A673 (cell line): ENCODE results near the gene ELP4. TPM values are rescaled to one million over a fixed set of nuclear protein-coding genes. Genes with fewer than 3 reads are reported as not detected.

Source experiments
- BruUV-seq: library from RNA; stranded (reverse); fragments of 400-500 nt; replicated peaks from 2 replicates; lab custom pipeline; 2021; lab: Mats Ljungman, UMichigan
- CTCF ChIA-PET: fragments of 300-600 bp; sonication (Branson Sonifier 250); formaldehyde crosslinking; loops from one replicate; lab custom pipeline; 2022; ENCODE audit warnings: antibody characterized with exemption; lab: Charles Lee
- POLR2A ChIA-PET: fragments of 300-600 bp; sonication (Branson Sonifier 250); formaldehyde crosslinking; loops from one replicate; lab custom pipeline; 2022; ENCODE audit warnings: antibody characterized with exemption; ENCODE audit not compliant: low non-redundant PET; lab: Charles Lee
- DNase-seq: peaks from one replicate; pipeline ENCODE4 v3.0.0-alpha.2; 2015; ENCODE audit warnings: low spot score
- H3K27ac ChIP-seq: fragments of 200-600 bp; sonication (generic); 2 replicates; pipeline ENCODE4 v1.5.1; 2016; ENCODE audit warnings: mixed run types, low read depth, mild to moderate bottlenecking, mixed read lengths, antibody characterized with exemption, low read length; ENCODE audit not compliant: poor library complexity, severe bottlenecking
- H3K27me3 ChIP-seq: fragments of 200-600 bp; sonication (generic); replicated peaks from 2 replicates; pipeline ENCODE4 v1.6.1; 2017; ENCODE audit warnings: mixed run types, low read depth, mild to moderate bottlenecking, mixed read lengths, antibody characterized with exemption, low read length; ENCODE audit not compliant: insufficient read depth, poor library complexity
- H3K36me3 ChIP-seq: fragments of 200-600 bp; sonication (generic); 2 replicates; pipeline ENCODE4 v1.6.1; 2016; ENCODE audit warnings: mixed run types, mild to moderate bottlenecking, mixed read lengths, antibody characterized with exemption, low read length; ENCODE audit not compliant: insufficient read depth, poor library complexity, severe bottlenecking
- H3K4me1 ChIP-seq: fragments of 200-600 bp; sonication (generic); 2 replicates; pipeline ENCODE4 v1.6.1; 2017; ENCODE audit warnings: mixed run types, mild to moderate bottlenecking, mixed read lengths, antibody characterized with exemption, low read length; ENCODE audit not compliant: insufficient read depth, poor library complexity, severe bottlenecking
- H3K4me3 ChIP-seq: fragments of 200-600 bp; sonication (generic); 2 replicates; pipeline ENCODE4 v1.5.1; 2016; ENCODE audit warnings: low read depth, mixed run types, mild to moderate bottlenecking, mixed read lengths, low read length; ENCODE audit not compliant: poor library complexity, severe bottlenecking
- H3K9me3 ChIP-seq: fragments of 200-600 bp; sonication (generic); 2 replicates; pipeline ENCODE4 v1.6.1; 2016; ENCODE audit warnings: mixed run types, low read depth, mild to moderate bottlenecking, mixed read lengths, antibody characterized with exemption, low read length; ENCODE audit not compliant: poor library complexity, severe bottlenecking
- EZH2 ChIP-seq: fragments of 200-600 bp; sonication (generic); IDR thresholded peaks from 2 replicates; pipeline ENCODE4 v1.6.1; 2017; ENCODE audit warnings: borderline replicate concordance, low read depth, mild to moderate bottlenecking, mixed read lengths, antibody characterized with exemption, low read length; ENCODE audit not compliant: poor library complexity, severe bottlenecking
- intact Hi-C: fragments of 100-400 bp; cut with micrococcal nuclease; formaldehyde crosslinking; loops from one replicate; pipeline ENCODE4 v1.10.0; 2022; ENCODE audit not compliant: unreplicated experiment
- total RNA-seq: library from RNA; stranded (reverse); gene quantifications from 2 replicates; pipeline ENCODE4 v1.2.3, GENCODE V29; 2021
- TF ChIP-seq, protein P1 (sequence below): fragments of 300-800, 200-600 bp; sonication (generic); conservative IDR thresholded peaks from 2 replicates; pipeline ENCODE4 v1.5.1; 2017; ENCODE audit warnings: low read depth, mild to moderate bottlenecking, antibody characterized with exemption, low read length, moderate library complexity, mixed read lengths

ELP4 gene
- total RNA-seq, 1 experiment from 2014 or later, result 49.4 TPM

DNA sequence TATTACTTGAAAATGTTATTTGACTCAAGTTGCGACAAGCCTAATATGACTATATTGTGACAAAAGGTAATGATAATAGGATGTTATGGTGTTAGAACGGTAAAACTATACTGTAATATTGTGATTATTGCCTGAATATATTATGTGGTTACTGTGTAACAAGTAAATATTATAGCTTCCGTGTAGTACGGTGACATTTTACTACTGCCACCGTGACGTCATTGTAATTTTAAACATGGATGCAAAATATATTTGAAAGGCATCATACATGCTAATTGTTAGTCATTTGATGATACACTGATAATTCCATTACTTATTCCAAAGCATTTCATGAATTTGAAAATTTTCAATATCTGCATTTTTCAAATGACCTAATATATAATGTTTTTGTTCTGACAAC, 2.5 kb downstream of the ELP4 start:
- BruUV-seq, result no TSS peak
- Histone ChIP-seq H3K4me3 (no peak overlapping the region), H3K27me3 (no peaks in the 10 kb centered on the region), H3K27ac (no peak overlapping the region), H3K4me1 (peaks cover 24% of the 10 kb centered on the region), H3K36me3 (no peaks in the 10 kb centered on the region), H3K9me3 (no peaks in the 10 kb centered on the region)
- POLR2A ChIA-PET, result no interaction called here
- DNase-seq, result no peak
- CTCF ChIA-PET, result no interaction called here
- intact Hi-C loops, result no loop called here
- TF ChIP-seq, protein P1, sequence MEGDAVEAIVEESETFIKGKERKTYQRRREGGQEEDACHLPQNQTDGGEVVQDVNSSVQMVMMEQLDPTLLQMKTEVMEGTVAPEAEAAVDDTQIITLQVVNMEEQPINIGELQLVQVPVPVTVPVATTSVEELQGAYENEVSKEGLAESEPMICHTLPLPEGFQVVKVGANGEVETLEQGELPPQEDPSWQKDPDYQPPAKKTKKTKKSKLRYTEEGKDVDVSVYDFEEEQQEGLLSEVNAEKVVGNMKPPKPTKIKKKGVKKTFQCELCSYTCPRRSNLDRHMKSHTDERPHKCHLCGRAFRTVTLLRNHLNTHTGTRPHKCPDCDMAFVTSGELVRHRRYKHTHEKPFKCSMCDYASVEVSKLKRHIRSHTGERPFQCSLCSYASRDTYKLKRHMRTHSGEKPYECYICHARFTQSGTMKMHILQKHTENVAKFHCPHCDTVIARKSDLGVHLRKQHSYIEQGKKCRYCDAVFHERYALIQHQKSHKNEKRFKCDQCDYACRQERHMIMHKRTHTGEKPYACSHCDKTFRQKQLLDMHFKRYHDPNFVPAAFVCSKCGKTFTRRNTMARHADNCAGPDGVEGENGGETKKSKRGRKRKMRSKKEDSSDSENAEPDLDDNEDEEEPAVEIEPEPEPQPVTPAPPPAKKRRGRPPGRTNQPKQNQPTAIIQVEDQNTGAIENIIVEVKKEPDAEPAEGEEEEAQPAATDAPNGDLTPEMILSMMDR, result no peak
- no peak for TF ChIP-seq EZH2

DNA sequence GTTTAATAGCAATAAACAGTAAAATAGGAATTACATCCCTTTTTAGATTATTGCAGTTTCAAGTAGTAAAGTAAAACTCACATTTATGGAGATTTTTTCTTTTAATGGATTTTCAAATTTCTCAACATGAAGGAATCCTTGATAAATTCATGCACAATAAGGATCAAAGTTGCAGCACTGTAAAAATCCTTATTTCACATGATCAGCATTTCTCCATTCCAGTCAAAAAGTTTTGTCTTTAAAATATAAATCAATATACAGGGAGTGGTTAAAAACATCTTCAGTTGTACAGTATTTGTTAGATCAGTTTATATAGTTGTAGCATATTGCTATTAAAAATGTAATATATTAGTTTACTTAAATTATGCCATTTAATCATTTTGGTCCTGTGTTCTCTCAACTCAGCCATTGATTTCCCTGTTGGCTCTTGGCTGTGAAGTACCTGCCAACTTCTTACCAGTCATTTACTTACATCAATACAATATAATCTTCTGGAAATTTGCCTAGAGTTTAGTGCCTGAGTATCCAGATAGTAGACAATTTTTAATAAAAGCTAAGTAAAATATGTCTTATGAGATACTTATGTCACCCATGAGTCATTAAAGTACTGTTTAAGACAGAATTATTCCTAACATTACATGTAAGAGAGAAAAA, 12.1 kb downstream of the ELP4 start:
- TF ChIP-seq EZH2, result peak; percentile 19
- TF ChIP-seq, protein P1, result no peak
- CTCF ChIA-PET, result no interaction called here
- no TSS peak for BruUV-seq
- Histone ChIP-seq H3K27me3 (no peaks in the 10 kb centered on the region), H3K4me1 (no peaks in the 10 kb centered on the region), H3K27ac (no peak overlapping the region), H3K4me3 (no peak overlapping the region), H3K36me3 (no peaks in the 10 kb centered on the region), H3K9me3 (no peaks in the 10 kb centered on the region)
- POLR2A ChIA-PET, result no interaction called here
- intact Hi-C loops, result no loop called here
- no peak for DNase-seq

DNA sequence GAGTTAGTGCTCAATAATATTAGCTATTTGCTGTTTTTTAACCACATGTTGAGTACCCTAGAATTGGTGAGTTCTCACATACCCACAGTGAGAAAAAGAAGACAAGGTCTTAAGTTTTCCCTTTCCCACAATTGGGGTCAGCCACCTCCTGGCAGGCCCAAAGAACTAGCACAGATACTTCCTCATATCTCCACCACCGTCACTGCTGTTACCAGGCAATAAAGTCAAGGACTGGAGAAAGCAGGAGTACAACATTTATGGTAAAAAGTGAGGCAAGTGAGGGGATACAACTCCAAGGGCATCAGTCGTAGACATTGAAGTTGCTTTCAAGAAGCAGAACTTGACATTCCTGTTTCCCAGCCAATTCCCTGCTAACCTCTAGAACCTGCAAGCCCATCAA, 19.6 kb downstream of the ELP4 start:
- no peak for DNase-seq
- H3K4me1 ChIP-seq, result no peaks in the 10 kb centered on the region

More for the DNA sequence above, 19.6 kb downstream of the ELP4 start:
- TF ChIP-seq EZH2, result no peak
- TF ChIP-seq, protein P1, result no peak
- Histone ChIP-seq H3K9me3 (no peaks in the 10 kb centered on the region), H3K27ac (no peak overlapping the region), H3K36me3 (no peaks in the 10 kb centered on the region), H3K4me3 (no peak overlapping the region), H3K27me3 (no peaks in the 10 kb centered on the region)
- CTCF ChIA-PET, result no interaction called here
- POLR2A ChIA-PET, result no interaction called here
- no TSS peak for BruUV-seq
- intact Hi-C loops, result no loop called here
